Pancreas (tissue), 10 donors: ENCODE data around the gene RASA3. TPM values are rescaled to one million over a fixed set of nuclear protein-coding genes. Genes with fewer than 3 reads are reported as not detected.

Source experiments
- ATAC-seq, 4 donors: fragments of 200-7000 bp; cut with Tn5 transposase; one replicate each; pipeline versions ENCODE4 v1.8.0 to v1.9.1; 2020; ENCODE audit warnings: mild to moderate bottlenecking in 4 of 4, moderate library complexity in 4 of 4
- DNase-seq, 6 donors: peaks; one replicate each; pipeline ENCODE4 v3.0.0-alpha.2; 2020
- FAIRE-seq: peaks from 2 replicates; lab custom pipeline; 2012; peaks lifted over from hg19 to GRCh38; lab: Jason Lieb, UNC
- H3K27ac ChIP-seq, 4 donors: fragments of 200-600 bp; sonication (generic); 1 replicate in 3 of 4; 2 replicates in 1 of 4; pipeline versions ENCODE4 v1.5.0 to v1.8.0; 2020
- H3K27me3 ChIP-seq, 4 donors: fragments of 200-600 bp; one replicate each; pipeline ENCODE4 v1.8.0; 2021
- H3K36me3 ChIP-seq, 3 donors: fragments of 200-600 bp; sonication (generic) in 1 of 3; one replicate each; pipeline versions ENCODE4 v1.5.0 to v1.8.0; 2020 to 2021
- H3K4me1 ChIP-seq, 3 donors: fragments of 200-600 bp; one replicate each; pipeline ENCODE4 v1.8.0; 2021
- H3K4me3 ChIP-seq, 4 donors: fragments of 200-600 bp; sonication (generic) in 2 of 4; one replicate each; pipeline versions ENCODE4 v1.5.0 to v1.8.0; 2020 to 2021
- H3K9me3 ChIP-seq, 4 donors: fragments of 200-600 bp; one replicate each; pipeline ENCODE4 v1.8.0; 2021
- CTCF ChIP-seq, 4 donors: fragments of 200-600 bp; sonication (generic) in 3 of 4; IDR thresholded peaks; one replicate each; pipeline versions ENCODE4 v1.5.0 to v1.8.0; 2021; ENCODE audit warnings: antibody characterized with exemption in 4 of 4
- WGBS, 2 donors: extraction: QIAGEN DNeasy Blood & Tissue Kit; methylation state at CpG; one replicate each; pipeline ENCODE4 v1.1.7; 2013; 5-methylcytosine and 5-hydroxymethylcytosine counted together
- intact Hi-C, 3 donors: fragments of 100-400 bp; cut with DNase I; formaldehyde crosslinking; loops; one replicate each; pipeline versions ENCODE4 v1.11.1 to v1.14.2; 2022
- polyA plus RNA-seq, 2 donors: library from polyadenylated mRNA; stranded (reverse); fragments of 200-250 nt; gene quantifications; one replicate each; pipeline ENCODE4 v1.2.3, GENCODE V29; 2013
- total RNA-seq, 6 donors: library from RNA; stranded (reverse); fragmentation: NEBNext Ultra II Directional in 4 of 6; extraction: Animal tissue kit (Norgen Biotek cat#: 25700) in 4 of 6; gene quantifications; one replicate each; pipeline versions ENCODE4 v1.2.1 to v1.2.4, GENCODE V29; 2021 to 2023
- donor health status: healthy with polysubstance abuse.
- donor health status: DM: no; HTN: no; CAD: no; lungs with moderate emphysema.
- donor health status: DM: no; HTN: no; CAD: no.
- donor health status: control.
- donor health status: control.
- donor health status: Bipolar disorder and iron deficiency.
- donor health status: DM: yes; HTN: yes; CAD: no.
- donor health status: DM: no; HTN: no; CAD: no.
- donor health status: DM: no; HTN: no; CAD: no.
- donor health status: DM: yes; HTN: yes; CAD: no.

The RASA3 gene
- total and polyA plus RNA-seq, 8 donors = 5.7 to 11.2 (median 9.1) TPM

DNA sequence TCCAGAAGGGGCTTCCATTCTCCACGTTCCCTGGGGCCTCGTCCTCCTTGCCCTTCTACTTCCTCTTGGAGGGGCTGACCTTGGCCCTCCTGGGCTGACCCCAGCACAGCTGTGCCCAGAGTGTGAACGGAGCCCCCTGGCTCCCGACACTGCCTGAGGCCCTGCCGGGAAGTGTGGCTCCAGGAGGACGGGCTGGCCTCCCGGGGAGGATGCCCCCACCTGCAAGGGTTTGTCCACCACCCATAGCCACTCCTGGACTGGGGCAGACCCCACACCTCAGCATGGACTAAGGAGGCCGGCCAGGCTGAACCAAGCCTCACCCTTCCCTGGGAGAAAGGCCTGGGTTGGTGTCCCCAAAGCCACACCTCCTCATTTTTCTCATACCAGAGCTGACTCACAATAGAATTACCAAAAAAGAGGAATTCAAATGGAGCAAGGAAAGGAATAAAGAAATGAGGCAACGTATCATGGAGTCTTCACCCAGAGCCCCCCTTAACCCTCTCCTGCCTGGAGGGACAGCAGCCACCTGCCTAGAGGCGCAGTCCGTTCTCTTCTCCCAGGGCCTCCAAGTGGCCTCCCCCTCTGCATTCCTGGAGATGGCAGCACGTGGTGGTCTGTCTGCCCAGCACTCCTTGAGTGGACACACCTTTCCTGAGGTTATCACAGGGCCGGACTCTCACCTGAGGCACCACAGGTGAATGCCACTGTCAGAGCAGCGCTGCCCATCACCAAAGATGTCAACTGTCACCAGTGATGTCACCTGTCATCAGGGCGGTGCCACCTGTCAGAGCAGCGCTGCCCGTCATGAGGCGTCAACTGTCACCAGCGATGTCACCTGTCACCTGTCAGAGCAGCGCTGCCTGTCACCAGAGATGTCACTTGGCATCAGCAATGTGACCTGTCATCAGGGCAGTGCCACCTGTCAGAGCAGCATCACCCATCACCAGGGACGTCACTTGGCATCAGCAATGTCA lies 155.4 kb downstream of the RASA3 start:
- no peak overlapping the region for H3K27ac ChIP-seq
- no peaks in the 10 kb centered on the region for H3K9me3 ChIP-seq
- no peak overlapping the region for H3K4me3 ChIP-seq
- H3K4me1 ChIP-seq = peaks cover 0 to 2% (median 1%) of the 10 kb centered on the region in 3 donors
- TF ChIP-seq CTCF (IDR thresholded peaks at IDR 0.05) = no peak
- intact Hi-C loops = no loop called here
- FAIRE-seq (no peak), ATAC-seq (peak in 3 of 4 donors; percentile 25 to 29 (median 29)), DNase-seq (peak in 3 of 6 donors; percentile 22 to 65 (median 43))
- no peaks in the 10 kb centered on the region for H3K36me3 ChIP-seq
- WGBS, 2 donors = 85 to 91% methylated on average over 21 of the region's 21 CpGs
- H3K27me3 ChIP-seq = no peaks in the 10 kb centered on the region

DNA sequence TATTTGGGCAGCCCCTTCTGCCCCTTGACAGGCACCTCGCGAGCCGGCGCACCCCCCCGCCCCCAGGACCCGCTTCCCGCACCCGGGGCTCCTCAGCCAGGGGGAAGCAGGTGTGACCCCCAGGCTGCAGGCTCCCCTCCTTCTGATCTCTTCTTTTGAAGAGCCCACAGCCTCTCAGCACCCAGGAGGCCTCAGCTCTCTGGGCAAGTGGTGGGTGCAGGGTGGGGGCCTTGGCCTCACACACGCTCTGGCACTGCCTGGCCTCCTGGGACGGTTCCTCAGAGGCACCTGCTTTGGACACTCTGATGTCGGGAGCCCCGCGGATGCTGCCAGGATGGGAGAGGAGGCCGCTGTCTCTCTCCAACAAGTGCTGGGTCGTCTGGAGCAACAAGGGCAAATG lies 157.0 kb downstream of the RASA3 start:
- Histone ChIP-seq H3K27me3 (no peaks in the 10 kb centered on the region), H3K9me3 (no peaks in the 10 kb centered on the region), H3K4me3 (no peak overlapping the region), H3K27ac (no peak overlapping the region), H3K36me3 (no peaks in the 10 kb centered on the region), H3K4me1 (peaks cover 12 to 13% (median 12%) of the 10 kb centered on the region in 3 donors)
- ATAC-seq (no peak), FAIRE-seq (no peak), DNase-seq (peak in 3 of 6 donors; percentile 17 to 56 (median 44))
- 93 to 96% methylated on average over 15 of the region's 15 CpGs for WGBS, 2 donors
- intact Hi-C loops = no loop called here
- no peak for TF ChIP-seq CTCF (IDR thresholded peaks at IDR 0.05)

- ATAC-seq (no peak), FAIRE-seq (no peak), DNase-seq (peak in 3 of 6 donors; percentile 22 to 50 (median 49))
- H3K9me3 ChIP-seq = no peaks in the 10 kb centered on the region
- no peak for TF ChIP-seq CTCF (IDR thresholded peaks at IDR 0.05)
- H3K4me1 ChIP-seq = peaks cover 12 to 15% (median 14%) of the 10 kb centered on the region in 3 donors
- no peaks in the 10 kb centered on the region for H3K36me3 ChIP-seq
- H3K27ac ChIP-seq = no peak overlapping the region
- intact Hi-C loops = no loop called here
- no peak overlapping the region for H3K4me3 ChIP-seq
- H3K27me3 ChIP-seq = no peaks in the 10 kb centered on the region
- 92 to 96% methylated on average over 45 to 49 of the region's 56 CpGs for WGBS, 2 donors
These were observed 157.8 kb downstream of the RASA3 start for GRCh38 chr13:113974304-113975281.

- intact Hi-C loops = no loop called here
- H3K27me3 ChIP-seq = no peaks in the 10 kb centered on the region
- no peaks in the 10 kb centered on the region for H3K9me3 ChIP-seq
- 91 to 92% methylated on average over 42 to 44 of the region's 44 CpGs for WGBS, 2 donors
- H3K36me3 ChIP-seq = no peaks in the 10 kb centered on the region
- FAIRE-seq (no peak), DNase-seq (peak in 3 of 6 donors; percentile 34 to 70 (median 49)), ATAC-seq (no peak)
- TF ChIP-seq CTCF (IDR thresholded peaks at IDR 0.05) = no peak
- no peak within 1 kb of the TSS for H3K4me3 ChIP-seq
- H3K4me1 ChIP-seq = peaks cover 14 to 26% (median 25%) of the 10 kb centered on the region in 3 donors
- peak within 1 kb of the TSS in 1 of 4 donors; percentile 22 for H3K27ac ChIP-seq
These were observed 158.9 kb downstream of the RASA3 start, which contains the start of gene C13orf46 for GRCh38 chr13:113973218-113974164. Gene C13orf46 (minus strand): TSS chr13:113974076. CDS start chr13:113973997, 79 bp downstream.
